K562 (cell line): ENCODE data around the gene GLRA1. TPM values are rescaled to one million over a fixed set of nuclear protein-coding genes. Genes with fewer than 3 reads are reported as not detected.

Experiments
- ATAC-seq: fragments of 200-7000 bp; cut with Tn5 transposase; 3 replicates; pipeline ENCODE4 v1.9.1; 2020; ENCODE audit warnings: moderate library complexity
- BruUV-seq: library from RNA; stranded (reverse); fragments of 400-500 nt; replicated peaks from 2 replicates; lab custom pipeline; 2021; lab: Mats Ljungman, UMichigan
- CTCF ChIA-PET: fragments of 300-600 bp; formaldehyde crosslinking; extraction: SDS; loops from one replicate; lab custom pipeline; 2021; ENCODE audit warnings: low intra/inter-chr PET ratio; lab: Yijun Ruan, JAX
- POLR2A ChIA-PET: fragments of 300-600, 350-650 bp; sonication (Branson Sonifier 250); formaldehyde crosslinking; extraction: SDS; loops from one replicate; lab custom pipeline; 2021; ENCODE audit warnings: antibody characterized with exemption, inconsistent platforms; lab: Yijun Ruan, JAX
- DNase-seq, 4 experiments: peaks; one replicate each; pipeline versions ENCODE4 v3.0.0 to v3.0.0-alpha.2; 2011 to 2018; ENCODE audit warnings: low spot score in 3 of 4, mixed read lengths in 3 of 4; ENCODE audit errors: extremely low read depth in 1 of 4
- FAIRE-seq: peaks from 2 replicates; lab custom pipeline; 2011; peaks lifted over from hg19 to GRCh38; lab: Jason Lieb, UNC
- H2AFZ ChIP-seq: 2 replicates; pipeline ENCODE4 v1.6.0; 2011; ENCODE audit warnings: low read depth, low read length, control low read depth, inconsistent platforms
- H3K27ac ChIP-seq: fragments of 200-600 bp; 3 replicates; pipeline ENCODE4 v1.8.0; 2011; ENCODE audit warnings: low read depth, mild to moderate bottlenecking, control low read depth, inconsistent platforms, low read length, moderate library complexity, mixed read lengths; ENCODE audit errors: extremely low read depth
- H3K27me3 ChIP-seq, 2 experiments: fragments of 300-600 bp in 1 of 2; 2 replicates in 1 of 2; 3 replicates in 1 of 2; pipeline versions ENCODE4 v1.6.0 to v1.8.0; 2011; ENCODE audit warnings: inconsistent platforms in 2 of 2, low read length in 2 of 2, mild to moderate bottlenecking in 1 of 2, mixed read lengths in 1 of 2, moderate library complexity in 1 of 2; ENCODE audit not compliant: control insufficient read depth in 2 of 2, insufficient read depth in 2 of 2
- H3K36me3 ChIP-seq: fragments of 300-600 bp; 3 replicates; pipeline ENCODE4 v1.8.0; 2011; ENCODE audit warnings: mild to moderate bottlenecking, low read length, inconsistent platforms; ENCODE audit not compliant: control insufficient read depth, insufficient read depth
- H3K4me1 ChIP-seq, 2 experiments: fragments of 200-600 bp in 1 of 2; replicated peaks in 1 of 2; 2 replicates in 1 of 2; 3 replicates in 1 of 2; pipeline versions ENCODE4 v1.5.1 to v1.8.0; 2011; ENCODE audit warnings: inconsistent platforms in 2 of 2, low read length in 2 of 2, mild to moderate bottlenecking in 1 of 2, mixed read lengths in 1 of 2, moderate library complexity in 1 of 2; ENCODE audit not compliant: control insufficient read depth in 2 of 2, insufficient read depth in 2 of 2
- H3K4me2 ChIP-seq: 2 replicates; pipeline ENCODE4 v1.6.1; 2011; ENCODE audit warnings: low read length, control low read depth, inconsistent platforms, mixed read lengths; ENCODE audit not compliant: insufficient read depth
- H3K4me3 ChIP-seq: fragments of 200-600 bp; sonication (generic), shearing (Covaris generic); 2 replicates; pipeline ENCODE4 v1.5.1; 2016; ENCODE audit warnings: control low read depth, inconsistent platforms
- H3K79me2 ChIP-seq: fragments of 200-600 bp; 3 replicates; pipeline ENCODE4 v1.8.0; 2011; ENCODE audit warnings: low read length, inconsistent platforms; ENCODE audit not compliant: control insufficient read depth, insufficient read depth
- H3K9ac ChIP-seq, 2 experiments: 2 replicates each; pipeline versions ENCODE4 v1.6.0 to v1.6.1; 2011; ENCODE audit warnings: low read depth in 2 of 2, low read length in 2 of 2, control low read depth in 1 of 2, inconsistent platforms in 1 of 2, mild to moderate bottlenecking in 1 of 2, mixed read lengths in 1 of 2; ENCODE audit not compliant: insufficient read depth in 1 of 2
- H3K9me1 ChIP-seq: one replicate; pipeline ENCODE4 v1.6.0; 2011; ENCODE audit warnings: inconsistent platforms, mild to moderate bottlenecking, low read length, moderate library complexity; ENCODE audit not compliant: control insufficient read depth, insufficient read depth
- H3K9me3 ChIP-seq: replicated peaks from 2 replicates; pipeline ENCODE4 v1.5.1; 2011; ENCODE audit warnings: low read depth, low read length, inconsistent platforms; ENCODE audit not compliant: control insufficient read depth, insufficient read depth
- H4K20me1 ChIP-seq: replicated peaks from 2 replicates; pipeline ENCODE4 v1.6.1; 2011; ENCODE audit warnings: low read length, inconsistent platforms, mixed read lengths; ENCODE audit not compliant: control insufficient read depth, insufficient read depth
- NCOA4 ChIP-seq: fragments of 450-650 bp; IDR thresholded peaks from 2 replicates; pipeline ENCODE4 v1.6.1; 2018; ENCODE audit warnings: mild to moderate bottlenecking; ENCODE audit not compliant: partially characterized antibody
- PHF20 ChIP-seq: fragments of 450-650 bp; IDR thresholded peaks from 2 replicates; pipeline ENCODE4 v1.6.1; 2018; ENCODE audit not compliant: partially characterized antibody
- ZBTB5 ChIP-seq: fragments of 450-650 bp; IDR thresholded peaks from 2 replicates; pipeline ENCODE4 v1.6.1; 2017; ENCODE audit warnings: antibody characterized with exemption
- ZNF354B ChIP-seq: fragments of 250-450 bp; sonication (Bioruptor Pico); IDR thresholded peaks from 2 replicates; pipeline ENCODE4 v1.4.0; 2020
- WGBS: fragments of 100-300 bp; shearing (Covaris generic); methylation state at CpG from one replicate; pipeline ENCODE4 v1.1.6; 2016; ENCODE audit warnings: low coverage, mixed read lengths; ENCODE audit not compliant: insufficient coverage; ENCODE audit errors: missing lambda C conversion rate; 5-methylcytosine and 5-hydroxymethylcytosine counted together
- in situ Hi-C: fragments of 300-500 bp; cut with MboI; formaldehyde crosslinking; loops from 4 replicates; pipeline ENCODE4 v1.15.0; 2018; ENCODE audit warnings: inconsistent platforms, mixed read lengths
- intact Hi-C: fragments of 100-400 bp; cut with micrococcal nuclease; formaldehyde crosslinking; loops from 2 replicates; pipeline ENCODE4 v1.14.2; 2022
- polyA plus RNA-seq, 8 experiments: library from polyadenylated mRNA; depleted of rRNA in 4 of 8; stranded (reverse) in 5 of 8; unstranded in 3 of 8; fragments of >200 nt; fragmentation: Nextera tagmentation in 2 of 8; fragmentation: Illumina TruSeq in 1 of 8; extraction: Ambion mirVana in 2 of 8; extraction: Trizol in 1 of 8; gene quantifications; 2 replicates each; pipeline versions ENCODE4 v1.2.1 to v1.2.3, GENCODE V29; 2011 to 2014; ENCODE audit warnings: inconsistent platforms in 1 of 8, missing spikeins in 1 of 8
- total RNA-seq, 7 experiments: library from RNA; depleted of rRNA in 6 of 7; stranded (reverse); fragments of >200 nt in 6 of 7; fragmentation: Illumina TruSeq in 2 of 7; extraction: Trizol in 2 of 7; gene quantifications; 2 replicates each; pipeline versions ENCODE4 v1.2.1 to v1.2.3, GENCODE V29; 2011 to 2021; ENCODE audit warnings: low replicate concordance in 1 of 7
- TF ChIP-seq, protein P1 (sequence below), 2 experiments: fragments of 450-650 bp; IDR thresholded peaks; 2 replicates each; pipeline ENCODE4 v1.6.1; 2016; ENCODE audit warnings: mild to moderate bottlenecking in 2 of 2, borderline replicate concordance in 1 of 2, low read depth in 1 of 2, moderate library complexity in 1 of 2
- TF ChIP-seq, protein P2 (sequence below): sonication (generic); formaldehyde crosslinking; IDR thresholded peaks from 2 replicates; pipeline ENCODE4 v1.8.1; 2023; ENCODE audit warnings: mild to moderate bottlenecking, missing genetic modification reagents

The GLRA1 gene
- total and polyA plus RNA-seq, 9 of the 15 experiments (the other 6 are each of a cell fraction or from before 2014, with no cell fraction given), result not detected

- TF ChIP-seq, protein P1, sequence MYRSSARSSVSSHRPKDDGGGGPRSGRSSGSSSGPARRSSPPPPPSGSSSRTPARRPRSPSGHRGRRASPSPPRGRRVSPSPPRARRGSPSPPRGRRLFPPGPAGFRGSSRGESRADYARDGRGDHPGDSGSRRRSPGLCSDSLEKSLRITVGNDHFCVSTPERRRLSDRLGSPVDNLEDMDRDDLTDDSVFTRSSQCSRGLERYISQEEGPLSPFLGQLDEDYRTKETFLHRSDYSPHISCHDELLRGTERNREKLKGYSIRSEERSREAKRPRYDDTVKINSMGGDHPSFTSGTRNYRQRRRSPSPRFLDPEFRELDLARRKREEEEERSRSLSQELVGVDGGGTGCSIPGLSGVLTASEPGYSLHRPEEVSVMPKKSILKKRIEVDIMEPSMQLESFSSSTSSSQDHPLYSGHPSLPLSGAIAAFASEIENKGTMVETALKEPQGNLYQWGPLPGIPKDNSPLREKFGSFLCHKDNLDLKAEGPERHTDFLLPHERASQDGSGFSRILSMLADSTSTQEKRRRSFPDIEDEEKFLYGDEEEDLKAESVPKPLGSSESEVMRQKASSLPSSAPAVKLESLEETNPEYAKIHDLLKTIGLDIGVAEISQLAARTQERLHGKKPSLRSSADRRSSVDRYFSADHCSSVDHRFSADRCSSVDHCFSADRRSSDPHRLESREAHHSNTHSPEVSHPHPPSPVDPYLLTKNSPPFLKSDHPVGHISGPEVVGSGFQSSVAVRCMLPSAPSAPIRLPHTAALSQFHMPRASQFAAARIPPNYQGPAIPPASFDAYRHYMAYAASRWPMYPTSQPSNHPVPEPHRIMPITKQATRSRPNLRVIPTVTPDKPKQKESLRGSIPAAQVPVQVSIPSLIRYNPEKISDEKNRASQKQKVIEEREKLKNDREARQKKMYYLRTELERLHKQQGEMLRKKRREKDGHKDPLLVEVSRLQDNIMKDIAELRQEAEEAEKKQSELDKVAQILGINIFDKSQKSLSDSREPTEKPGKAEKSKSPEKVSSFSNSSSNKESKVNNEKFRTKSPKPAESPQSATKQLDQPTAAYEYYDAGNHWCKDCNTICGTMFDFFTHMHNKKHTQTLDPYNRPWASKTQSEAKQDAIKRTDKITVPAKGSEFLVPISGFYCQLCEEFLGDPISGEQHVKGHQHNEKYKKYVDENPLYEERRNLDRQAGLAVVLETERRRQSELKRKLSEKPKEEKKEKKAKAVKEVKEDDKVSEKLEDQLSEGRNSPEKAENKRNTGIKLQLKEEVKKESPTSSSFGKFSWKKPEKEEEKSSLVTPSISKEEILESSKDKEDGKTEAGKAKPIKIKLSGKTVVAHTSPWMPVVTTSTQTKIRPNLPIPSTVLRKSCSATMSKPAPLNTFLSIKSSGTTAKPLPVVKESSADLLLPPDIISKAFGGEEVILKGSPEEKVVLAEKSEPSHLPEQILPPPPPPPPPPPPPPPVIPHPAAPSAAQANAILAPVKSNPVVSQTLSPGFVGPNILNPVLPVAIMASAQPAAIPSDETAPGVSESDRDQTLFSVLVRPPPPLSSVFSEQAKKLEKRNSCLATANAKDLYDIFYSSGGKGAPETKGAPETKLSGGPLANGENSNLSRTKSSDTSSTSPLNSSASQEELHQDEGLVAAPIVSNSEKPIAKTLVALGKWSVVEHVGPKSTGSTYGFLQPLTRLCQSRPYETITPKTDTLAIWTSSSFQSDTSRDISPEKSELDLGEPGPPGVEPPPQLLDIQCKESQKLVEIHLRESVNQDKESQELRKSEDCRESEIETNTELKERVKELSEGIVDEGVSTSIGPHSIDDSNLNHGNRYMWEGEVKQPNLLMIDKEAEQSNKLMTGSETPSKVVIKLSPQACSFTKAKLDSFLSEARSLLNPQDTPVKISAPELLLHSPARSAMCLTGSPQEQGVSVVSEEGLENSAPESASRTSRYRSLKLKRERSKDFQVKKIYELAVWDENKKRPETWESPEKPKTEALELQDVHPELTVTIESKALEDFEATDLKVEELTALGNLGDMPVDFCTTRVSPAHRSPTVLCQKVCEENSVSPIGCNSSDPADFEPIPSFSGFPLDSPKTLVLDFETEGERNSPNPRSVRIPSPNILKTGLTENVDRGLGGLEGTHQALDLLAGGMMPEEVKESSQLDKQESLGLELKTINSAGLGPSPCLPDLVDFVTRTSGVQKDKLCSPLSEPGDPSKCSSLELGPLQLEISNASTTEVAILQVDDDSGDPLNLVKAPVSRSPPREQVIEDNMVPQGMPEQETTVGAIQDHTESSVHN (IDR thresholded peaks at IDR 0.05; ENCODE audit: borderline replicate concordance in 1 of 2, low read depth in 1 of 2), result no peak
These were observed 29.2 kb upstream of the GLRA1 start (continued) for GRCh38 chr5:151953833-151954232.

- BruUV-seq, result no TSS peak
These were observed 27.6 kb upstream of the GLRA1 start for GRCh38 chr5:151952238-151952637.

More at GRCh38 chr5:151952238-151952637, 27.6 kb upstream of the GLRA1 start:
- Histone ChIP-seq H3K4me2 (no peak overlapping the region), H4K20me1 (no peaks in the 10 kb centered on the region; the same call in 1 of the 2 replicates), H3K27ac (no peak overlapping the region), H3K4me1 (no peaks in the 10 kb centered on the region), H3K9ac (no peak overlapping the region), H3K9me1 (no peaks in the 10 kb centered on the region), H2AFZ (no peak overlapping the region), H3K36me3 (no peaks in the 10 kb centered on the region)
- no peak for DNase-seq
- ChIA-PET CTCF (no interaction called here), POLR2A (no interaction called here)
- intact Hi-C loops, result no loop called here
- 3% methylated on average over 2 of the region's 2 CpGs for WGBS
- TF ChIP-seq NCOA4, result no peak
- TF ChIP-seq ZNF354B (CRISPR knock-in tag), result no peak
- no peak for TF ChIP-seq ZBTB5
- TF ChIP-seq PHF20, result no peak
- TF ChIP-seq, protein P2, sequence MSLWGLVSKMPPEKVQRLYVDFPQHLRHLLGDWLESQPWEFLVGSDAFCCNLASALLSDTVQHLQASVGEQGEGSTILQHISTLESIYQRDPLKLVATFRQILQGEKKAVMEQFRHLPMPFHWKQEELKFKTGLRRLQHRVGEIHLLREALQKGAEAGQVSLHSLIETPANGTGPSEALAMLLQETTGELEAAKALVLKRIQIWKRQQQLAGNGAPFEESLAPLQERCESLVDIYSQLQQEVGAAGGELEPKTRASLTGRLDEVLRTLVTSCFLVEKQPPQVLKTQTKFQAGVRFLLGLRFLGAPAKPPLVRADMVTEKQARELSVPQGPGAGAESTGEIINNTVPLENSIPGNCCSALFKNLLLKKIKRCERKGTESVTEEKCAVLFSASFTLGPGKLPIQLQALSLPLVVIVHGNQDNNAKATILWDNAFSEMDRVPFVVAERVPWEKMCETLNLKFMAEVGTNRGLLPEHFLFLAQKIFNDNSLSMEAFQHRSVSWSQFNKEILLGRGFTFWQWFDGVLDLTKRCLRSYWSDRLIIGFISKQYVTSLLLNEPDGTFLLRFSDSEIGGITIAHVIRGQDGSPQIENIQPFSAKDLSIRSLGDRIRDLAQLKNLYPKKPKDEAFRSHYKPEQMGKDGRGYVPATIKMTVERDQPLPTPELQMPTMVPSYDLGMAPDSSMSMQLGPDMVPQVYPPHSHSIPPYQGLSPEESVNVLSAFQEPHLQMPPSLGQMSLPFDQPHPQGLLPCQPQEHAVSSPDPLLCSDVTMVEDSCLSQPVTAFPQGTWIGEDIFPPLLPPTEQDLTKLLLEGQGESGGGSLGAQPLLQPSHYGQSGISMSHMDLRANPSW (CRISPR knock-in tag), result no peak
- TF ChIP-seq, all 486 proteins: peak for 0
- in situ Hi-C loops, result no loop called here
- FAIRE-seq (no peak), ATAC-seq (no peak)
- Histone ChIP-seq H3K27me3 (no peaks in the 10 kb centered on the region), H3K9me3 (no peaks in the 10 kb centered on the region), H3K4me3 (no peak overlapping the region), H3K79me2 (no peaks in the 10 kb centered on the region)
